ENCODE results near the gene UBA5. TPM values are rescaled to one million over a fixed set of nuclear protein-coding genes. Genes with fewer than 3 reads are reported as not detected.

The UBA5 gene
- total RNA-seq, 1 donor from 2014 or later, result 43.0 TPM

DNA sequence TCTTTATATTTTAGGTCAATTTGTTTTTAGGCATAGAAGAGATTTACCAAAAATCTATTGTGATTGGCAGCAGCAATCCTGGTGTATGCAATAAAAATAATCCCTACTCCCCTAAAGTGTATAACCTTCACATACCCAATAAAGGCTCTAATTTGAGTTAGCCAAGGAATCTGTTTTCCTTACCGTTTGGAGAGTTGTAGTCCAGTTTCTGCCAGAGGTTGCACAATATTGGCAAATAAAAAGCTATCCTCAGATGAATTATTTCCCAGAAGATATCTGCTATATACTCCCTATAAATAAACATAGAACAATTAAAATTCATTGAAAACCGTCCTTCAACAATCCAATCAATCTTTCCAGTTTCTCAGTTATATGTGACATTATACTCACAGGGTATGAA, 32.0 kb upstream of the UBA5 start:
- no peak overlapping the region for H3K27ac Mint-ChIP-seq (ENCODE audit: unreplicated experiment)
- no peaks in the 10 kb centered on the region for H3K36me3 Mint-ChIP-seq (ENCODE audit: unreplicated experiment)
- peaks cover 1% of the 10 kb centered on the region for H3K9me3 Mint-ChIP-seq (ENCODE audit: unreplicated experiment)
- DNase-seq, result no peak
- H3K27me3 Mint-ChIP-seq (ENCODE audit: unreplicated experiment), result no peaks in the 10 kb centered on the region
- TF ChIP-seq, protein P1, sequence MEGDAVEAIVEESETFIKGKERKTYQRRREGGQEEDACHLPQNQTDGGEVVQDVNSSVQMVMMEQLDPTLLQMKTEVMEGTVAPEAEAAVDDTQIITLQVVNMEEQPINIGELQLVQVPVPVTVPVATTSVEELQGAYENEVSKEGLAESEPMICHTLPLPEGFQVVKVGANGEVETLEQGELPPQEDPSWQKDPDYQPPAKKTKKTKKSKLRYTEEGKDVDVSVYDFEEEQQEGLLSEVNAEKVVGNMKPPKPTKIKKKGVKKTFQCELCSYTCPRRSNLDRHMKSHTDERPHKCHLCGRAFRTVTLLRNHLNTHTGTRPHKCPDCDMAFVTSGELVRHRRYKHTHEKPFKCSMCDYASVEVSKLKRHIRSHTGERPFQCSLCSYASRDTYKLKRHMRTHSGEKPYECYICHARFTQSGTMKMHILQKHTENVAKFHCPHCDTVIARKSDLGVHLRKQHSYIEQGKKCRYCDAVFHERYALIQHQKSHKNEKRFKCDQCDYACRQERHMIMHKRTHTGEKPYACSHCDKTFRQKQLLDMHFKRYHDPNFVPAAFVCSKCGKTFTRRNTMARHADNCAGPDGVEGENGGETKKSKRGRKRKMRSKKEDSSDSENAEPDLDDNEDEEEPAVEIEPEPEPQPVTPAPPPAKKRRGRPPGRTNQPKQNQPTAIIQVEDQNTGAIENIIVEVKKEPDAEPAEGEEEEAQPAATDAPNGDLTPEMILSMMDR (IDR thresholded peaks at IDR 0.05; ENCODE audit: partially characterized antibody, unreplicated experiment), result no peak
- no peaks in the 10 kb centered on the region for H3K4me1 Mint-ChIP-seq (ENCODE audit: low read depth, unreplicated experiment)
- no peak overlapping the region for H3K4me3 Mint-ChIP-seq (ENCODE audit: unreplicated experiment)

- TF ChIP-seq, protein P1 (IDR thresholded peaks at IDR 0.05; ENCODE audit: partially characterized antibody, unreplicated experiment), result no peak
These were observed 30.2 kb upstream of the UBA5 start for GRCh38 chr3:132629928-132630327.

DNA sequence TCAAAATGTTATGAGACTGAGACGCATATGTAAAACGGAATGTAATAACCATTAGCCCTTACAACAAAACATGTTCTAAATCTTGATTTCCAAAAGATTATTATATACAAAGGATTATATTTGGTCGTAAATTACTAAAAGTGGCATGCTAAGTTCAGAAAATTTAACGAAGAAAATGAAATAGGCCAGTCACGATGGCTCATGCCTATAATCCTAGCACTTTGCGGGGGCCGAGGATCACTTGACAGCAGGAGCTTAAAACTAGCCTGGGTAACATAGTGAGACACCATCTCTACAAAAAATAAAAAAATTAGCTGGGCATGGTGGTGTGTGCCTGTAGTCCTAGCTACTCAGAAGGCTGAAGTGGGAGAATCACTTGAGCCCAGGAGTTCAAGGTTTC, 29.5 kb upstream of the UBA5 start:
- TF ChIP-seq, protein P1 (IDR thresholded peaks at IDR 0.05; ENCODE audit: partially characterized antibody, unreplicated experiment), result no peak
- DNase-seq, result no peak
- no peaks in the 10 kb centered on the region for H3K36me3 Mint-ChIP-seq (ENCODE audit: unreplicated experiment)
- no peaks in the 10 kb centered on the region for H3K9me3 Mint-ChIP-seq (ENCODE audit: unreplicated experiment)
- no peaks in the 10 kb centered on the region for H3K4me1 Mint-ChIP-seq (ENCODE audit: low read depth, unreplicated experiment)
- no peak overlapping the region for H3K27ac Mint-ChIP-seq (ENCODE audit: unreplicated experiment)
- no peak overlapping the region for H3K4me3 Mint-ChIP-seq (ENCODE audit: unreplicated experiment)
- no peaks in the 10 kb centered on the region for H3K27me3 Mint-ChIP-seq (ENCODE audit: unreplicated experiment)

More at GRCh38 chr3:132629928-132630327, 30.2 kb upstream of the UBA5 start:
- Mint-ChIP-seq H3K9me3 (ENCODE audit: unreplicated experiment) (peaks cover 1% of the 10 kb centered on the region), H3K36me3 (ENCODE audit: unreplicated experiment) (no peaks in the 10 kb centered on the region), H3K4me1 (ENCODE audit: low read depth, unreplicated experiment) (no peaks in the 10 kb centered on the region), H3K27ac (ENCODE audit: unreplicated experiment) (no peak overlapping the region), H3K27me3 (ENCODE audit: unreplicated experiment) (no peaks in the 10 kb centered on the region), H3K4me3 (ENCODE audit: unreplicated experiment) (no peak overlapping the region)
- no peak for DNase-seq

DNA sequence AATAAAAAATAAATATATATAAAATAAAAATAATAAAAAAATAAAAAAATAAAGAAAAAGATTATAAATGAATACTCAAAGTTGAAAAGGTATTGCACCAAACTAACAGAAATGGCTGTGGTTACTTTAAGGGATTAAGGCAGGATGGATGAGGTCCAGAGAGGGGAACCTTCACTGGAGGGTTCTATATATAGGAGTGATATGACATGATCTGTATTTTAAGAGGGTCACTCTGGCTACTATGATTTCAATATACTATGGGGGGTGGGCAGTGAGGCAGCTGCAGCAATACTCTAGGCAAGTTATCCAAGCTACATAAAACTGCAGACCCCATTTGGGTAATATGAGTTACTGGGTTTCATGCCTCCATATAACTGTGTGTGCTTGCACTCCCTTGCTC, 25.1 kb upstream of the UBA5 start:
- Mint-ChIP-seq H3K4me1 (ENCODE audit: low read depth, unreplicated experiment) (no peaks in the 10 kb centered on the region), H3K27me3 (ENCODE audit: unreplicated experiment) (no peaks in the 10 kb centered on the region), H3K9me3 (ENCODE audit: unreplicated experiment) (no peaks in the 10 kb centered on the region), H3K27ac (ENCODE audit: unreplicated experiment) (no peak overlapping the region), H3K4me3 (ENCODE audit: unreplicated experiment) (no peak overlapping the region), H3K36me3 (ENCODE audit: unreplicated experiment) (no peaks in the 10 kb centered on the region)
- TF ChIP-seq, protein P1 (IDR thresholded peaks at IDR 0.05; ENCODE audit: partially characterized antibody, unreplicated experiment), result no peak
- DNase-seq, result no peak

DNA sequence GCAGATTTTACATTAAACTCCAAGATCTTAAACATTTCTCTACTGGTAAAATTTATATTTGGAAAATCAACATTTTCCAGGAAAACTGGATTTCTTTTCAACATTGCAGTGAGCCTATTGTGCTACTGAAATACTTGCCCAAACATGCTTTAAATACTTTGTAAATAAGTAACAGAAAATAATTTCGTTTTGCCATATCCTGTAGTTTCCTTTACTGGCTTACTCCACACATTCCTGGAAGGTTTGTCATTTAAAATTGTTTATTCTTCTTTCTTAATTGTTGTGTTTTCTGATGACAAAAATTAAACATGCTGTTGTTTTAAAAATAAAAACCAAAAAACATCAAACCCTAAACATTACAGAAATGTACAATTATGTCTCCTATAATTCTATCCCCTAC, 22.5 kb upstream of the UBA5 start:
- no peaks in the 10 kb centered on the region for H3K36me3 Mint-ChIP-seq (ENCODE audit: unreplicated experiment)
- no peaks in the 10 kb centered on the region for H3K27me3 Mint-ChIP-seq (ENCODE audit: unreplicated experiment)
- no peak for DNase-seq
- no peak overlapping the region for H3K27ac Mint-ChIP-seq (ENCODE audit: unreplicated experiment)
- no peak overlapping the region for H3K4me3 Mint-ChIP-seq (ENCODE audit: unreplicated experiment)
- TF ChIP-seq, protein P1 (IDR thresholded peaks at IDR 0.05; ENCODE audit: partially characterized antibody, unreplicated experiment), result no peak
- no peaks in the 10 kb centered on the region for H3K9me3 Mint-ChIP-seq (ENCODE audit: unreplicated experiment)
- no peaks in the 10 kb centered on the region for H3K4me1 Mint-ChIP-seq (ENCODE audit: low read depth, unreplicated experiment)
